Medulla oblongata (tissue), 1 donor: ENCODE results near the gene APOL6.
"Not testable (repeated sequence)": the region's sequence is repeated elsewhere in the genome, so short reads cannot be mapped to it uniquely, and the experiment has no call there.

ENCODE experiments used
- DNase-seq: peaks from one replicate; pipeline ENCODE4 v3.0.0-alpha.2; 2015; ENCODE audit errors: extremely low spot score

APOL6 gene

GRCh38 chr22:35617137-35617755 lies 31.0 kb upstream of the APOL6 start, which contains the start of gene MB:
Gene MB, minus strand, starts transcription at chr22:35617329. Its CDS starts 72 bp downstream, at chr22:35617257.
- no peak for DNase-seq

DNA sequence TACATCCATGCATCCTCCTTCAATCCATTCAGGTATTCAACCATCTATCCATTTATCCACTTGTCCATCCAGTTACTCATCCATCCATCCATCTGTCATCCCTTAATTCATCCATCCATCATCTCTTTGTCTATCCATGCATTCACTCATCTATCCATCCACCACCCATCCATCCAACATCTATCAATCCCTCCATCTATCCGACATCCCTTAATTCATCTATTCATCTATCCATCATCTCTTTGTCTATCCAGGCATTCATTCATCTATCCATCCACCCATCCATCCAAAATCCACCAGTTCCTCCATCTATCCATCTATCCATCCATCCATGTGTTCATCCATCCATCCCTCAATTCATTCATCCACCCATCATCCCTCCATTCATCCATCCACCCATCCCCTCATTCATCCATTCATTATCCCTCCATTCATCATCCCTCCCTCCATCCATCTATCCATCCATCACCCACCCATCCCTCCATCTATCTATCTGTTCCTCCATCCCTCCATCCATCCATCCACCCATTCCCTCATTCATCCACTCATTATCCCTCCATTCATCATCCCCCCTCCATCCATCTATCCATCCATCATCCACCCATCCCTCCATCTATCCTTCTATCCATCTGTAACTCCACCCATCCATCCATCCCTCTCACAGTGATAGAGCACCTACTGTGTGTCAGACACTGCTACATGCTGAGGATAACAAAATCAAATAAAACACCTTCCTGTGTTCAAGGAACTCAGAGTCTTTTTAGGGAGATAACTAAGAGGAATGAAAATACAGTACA lies 29.6 kb upstream of the APOL6 start:
- no peak for DNase-seq

GRCh38 chr22:35619336-35620094 lies 28.7 kb upstream of the APOL6 start:
- DNase-seq = no peak

GRCh38 chr22:35620624-35621251 lies 27.5 kb upstream of the APOL6 start:
- DNase-seq = no peak

GRCh38 chr22:35621451-35621850 lies 26.8 kb upstream of the APOL6 start:
- DNase-seq = no peak

DNA sequence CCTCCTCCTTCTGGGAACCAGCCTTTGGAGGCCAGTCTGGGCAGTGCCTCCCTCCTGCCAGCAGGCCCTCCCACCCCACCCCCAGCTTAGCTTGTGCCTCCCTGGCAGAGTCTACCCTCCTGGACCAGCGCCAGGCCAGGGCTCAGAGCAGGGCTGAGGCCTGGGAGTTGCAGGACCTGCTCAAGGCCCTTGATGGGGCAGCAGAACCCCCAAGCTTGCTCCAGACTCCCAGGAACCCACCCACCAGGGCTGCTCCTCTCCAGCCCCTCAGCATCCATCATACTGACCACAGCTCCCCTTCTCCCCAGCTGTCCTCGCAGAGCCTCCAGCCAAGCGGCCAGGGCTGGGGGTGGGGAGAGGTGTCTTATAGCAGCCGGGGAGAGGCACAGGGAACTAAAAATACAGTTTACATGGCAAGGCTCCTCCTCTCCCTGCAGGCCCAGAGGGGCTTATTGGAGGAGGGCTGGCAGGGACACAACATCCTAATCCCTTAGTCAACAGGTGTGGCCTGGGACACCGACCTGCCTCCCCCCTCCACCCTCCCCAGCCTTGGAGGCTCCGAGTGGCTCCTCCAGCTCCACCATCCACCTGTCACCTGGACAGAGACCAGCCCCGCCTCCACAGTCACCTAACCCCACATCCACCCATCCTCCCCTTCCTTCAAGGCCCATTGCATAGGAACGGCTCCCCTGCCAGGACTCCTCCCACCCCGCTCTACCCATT lies 25.9 kb upstream of the APOL6 start:
- DNase-seq = peak; percentile 20

- DNase-seq = not testable (repeated sequence)
Measured at GRCh38 chr22:35623885-35624284, 24.4 kb upstream of the APOL6 start.

DNA sequence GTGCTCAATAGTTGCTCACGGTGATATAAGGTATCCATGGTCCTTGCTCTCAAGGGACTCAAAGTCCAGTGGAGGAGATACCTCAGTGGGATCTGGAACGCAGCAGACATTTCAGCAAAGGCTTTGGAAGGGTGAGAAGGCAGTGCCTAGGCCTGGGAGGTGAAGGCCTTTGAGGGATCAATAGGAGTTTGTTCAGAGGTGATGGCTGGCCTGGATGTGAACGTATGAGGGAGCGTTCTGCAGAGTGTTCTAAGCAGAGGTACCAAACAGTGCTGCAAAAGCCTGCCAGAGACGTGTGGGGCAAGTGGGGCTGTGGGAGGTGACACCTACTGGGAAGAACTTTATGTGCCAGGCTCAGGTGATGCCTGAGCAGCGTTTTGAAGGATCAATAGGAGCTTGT lies 23.7 kb upstream of the APOL6 start:
- DNase-seq = no peak

DNA sequence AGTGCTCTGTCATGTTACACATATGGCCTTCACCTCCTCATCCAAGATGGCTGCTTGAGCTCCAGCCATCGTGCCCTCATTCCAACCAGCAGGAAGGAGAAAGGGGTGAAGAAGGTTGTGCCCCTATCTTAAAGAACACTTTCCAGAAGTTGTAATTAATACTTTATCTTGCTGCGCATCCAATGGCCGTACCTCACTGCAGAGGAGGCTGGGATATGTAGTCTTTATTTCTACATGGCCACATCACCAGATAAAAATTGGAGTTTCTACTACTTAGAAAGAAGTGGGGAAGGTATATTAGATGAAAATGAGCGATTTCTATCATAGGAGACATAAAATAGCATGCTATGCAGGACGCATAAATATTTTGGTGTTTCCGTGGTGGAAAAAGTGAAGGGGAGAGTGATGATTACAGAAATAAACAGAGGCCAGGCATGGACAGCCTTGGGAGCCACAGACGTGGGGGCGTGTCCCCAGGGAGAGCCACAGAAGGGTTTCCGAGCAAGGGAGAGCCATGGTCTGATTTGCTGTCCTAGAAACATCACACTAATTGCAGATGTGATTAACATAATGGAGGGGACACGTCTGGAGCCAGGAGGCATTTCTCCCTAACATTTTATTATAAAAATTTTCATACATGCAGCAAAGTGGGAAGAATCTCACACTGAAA lies 22.3 kb upstream of the APOL6 start:
- DNase-seq = no peak

DNA sequence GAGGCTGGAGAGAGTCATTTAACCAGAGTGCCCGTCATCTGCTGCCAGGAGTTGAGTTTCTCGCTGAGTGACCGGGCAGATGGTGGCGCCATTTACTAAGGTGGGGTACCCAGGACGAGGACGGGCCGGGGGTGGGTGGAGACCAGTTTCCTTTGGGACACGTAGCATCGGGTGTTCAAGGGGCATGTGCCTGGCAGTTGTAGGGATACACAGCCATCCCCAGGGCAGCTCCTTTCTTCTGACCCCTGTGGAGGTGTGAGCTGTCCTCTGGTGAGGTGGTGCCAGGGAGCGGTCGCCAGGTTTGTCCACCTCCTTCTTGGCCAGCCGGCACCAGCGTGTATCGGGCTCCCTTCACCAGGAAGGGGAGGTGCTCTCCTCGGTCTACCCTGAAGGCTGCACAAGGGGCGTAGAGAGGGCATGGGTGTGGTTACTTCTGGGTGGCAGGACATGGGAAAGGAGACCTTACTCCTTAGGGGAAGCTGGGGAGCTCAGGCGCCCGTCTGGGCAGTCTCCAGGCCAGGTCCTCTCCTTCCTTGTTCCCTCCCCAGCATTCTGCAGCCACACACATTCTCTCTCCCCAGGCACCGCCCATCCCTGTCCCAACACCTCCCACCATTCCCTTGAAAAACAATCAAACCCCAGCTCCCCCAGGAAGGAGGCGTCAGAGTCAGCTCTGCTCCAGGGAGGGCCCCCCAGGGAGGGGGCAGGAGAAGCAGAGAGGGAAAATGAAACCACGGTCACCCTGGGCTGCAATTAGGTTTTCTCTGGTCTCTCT lies 20.8 kb upstream of the APOL6 start:
- peak; percentile 78 for DNase-seq

- no peak for DNase-seq
Measured at GRCh38 chr22:35628732-35629131, 19.5 kb upstream of the APOL6 start.

- no peak for DNase-seq
Measured at GRCh38 chr22:35629406-35630216, 18.6 kb upstream of the APOL6 start.

- DNase-seq = no peak
Measured at GRCh38 chr22:35630387-35630793, 17.9 kb upstream of the APOL6 start.

DNA sequence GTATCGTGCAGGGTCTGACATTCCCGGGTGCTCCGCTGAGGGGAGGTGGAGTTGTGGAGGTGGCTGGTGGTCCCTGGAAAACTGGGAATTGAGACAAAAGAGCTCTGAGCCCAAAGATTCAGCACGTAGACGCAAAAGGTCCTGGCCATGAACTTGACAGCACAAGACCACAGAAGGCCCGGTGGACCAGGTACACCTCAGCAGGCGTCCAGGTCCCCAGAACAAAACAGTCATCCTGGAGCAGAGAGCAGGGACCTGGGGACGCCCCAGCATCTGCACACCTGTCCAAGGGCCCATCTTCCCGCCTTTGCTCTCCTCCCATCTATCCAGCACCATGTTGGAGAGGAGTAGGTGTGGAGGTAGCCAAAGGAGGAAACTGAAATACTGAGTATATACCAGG lies 17.4 kb upstream of the APOL6 start:
- DNase-seq = no peak

GRCh38 chr22:35631597-35631996 lies 16.6 kb upstream of the APOL6 start:
- no peak for DNase-seq

- no peak for DNase-seq
Measured at GRCh38 chr22:35632935-35633334, 15.3 kb upstream of the APOL6 start.

GRCh38 chr22:35633520-35633919 lies 14.7 kb upstream of the APOL6 start:
- no peak for DNase-seq

DNA sequence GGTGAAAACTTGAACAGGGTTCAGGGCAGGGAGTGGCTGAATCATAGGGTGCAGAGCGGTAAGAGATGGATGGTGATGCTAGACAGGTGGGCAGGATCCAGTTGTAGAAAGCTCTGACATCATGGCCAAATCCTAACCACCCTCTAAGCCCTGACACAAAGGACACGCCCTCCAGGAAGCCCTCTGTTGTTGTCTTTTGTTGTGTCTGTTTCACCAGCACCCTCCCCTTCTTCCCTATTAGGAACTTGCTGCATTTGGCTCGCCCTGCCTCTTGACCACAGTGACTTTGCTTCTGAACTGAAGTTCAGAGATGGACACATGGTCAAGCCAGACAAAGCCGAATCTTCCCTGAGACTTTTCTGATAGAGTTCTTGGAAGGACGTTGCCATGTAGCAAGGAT lies 14.2 kb upstream of the APOL6 start:
- DNase-seq = no peak

DNA sequence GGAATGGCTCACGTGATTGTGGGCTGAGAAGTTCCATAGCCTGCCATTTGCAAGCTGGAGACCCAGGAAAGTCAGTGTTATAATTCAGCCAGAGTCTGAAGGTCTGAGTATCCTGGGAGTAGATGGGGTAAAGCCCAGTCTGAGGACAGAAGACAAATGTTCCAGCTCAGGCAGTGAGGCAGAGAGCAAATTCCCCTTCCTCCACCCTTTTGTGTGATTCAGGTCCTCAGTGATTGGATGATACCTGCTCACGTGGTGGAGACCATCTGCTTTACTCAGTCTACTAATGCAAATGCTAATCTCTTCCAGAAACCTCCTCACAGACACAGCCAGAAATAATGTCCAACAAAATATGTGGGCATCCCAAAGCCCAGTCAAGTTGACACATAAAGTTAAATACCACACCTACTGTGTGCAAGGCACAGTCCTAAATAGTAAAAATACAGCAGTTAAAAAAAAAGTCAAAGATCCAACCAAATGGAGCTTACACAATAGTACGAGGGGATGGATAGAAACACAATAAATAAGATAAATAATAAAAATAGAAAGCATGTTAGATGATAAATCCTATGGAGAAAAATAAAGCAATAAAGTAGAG lies 13.2 kb upstream of the APOL6 start:
- DNase-seq = no peak
